DMS79 (cell line): ENCODE results near the gene TNFRSF25.
A peak's percentile ranks its signal among the peaks of the same experiment; 100 is the strongest.

Experiments used
- DNase-seq: peaks from one replicate; lab custom pipeline; 2025; lab: John Stamatoyannopoulos, UW

The TNFRSF25 gene

GRCh38 chr1:6487804-6488484 is 22.0 kb upstream of the TNFRSF25 start:
- DNase-seq, result no peak

- peak; percentile 89 for DNase-seq
Observed at GRCh38 chr1:6486433-6487011, 20.5 kb upstream of the TNFRSF25 start.

- no peak for DNase-seq
Observed at GRCh38 chr1:6485168-6486101, 19.5 kb upstream of the TNFRSF25 start.

GRCh38 chr1:6484826-6485167 is 18.8 kb upstream of the TNFRSF25 start:
- DNase-seq, result no peak

- no peak for DNase-seq
Observed at GRCh38 chr1:6483761-6484117, 17.8 kb upstream of the TNFRSF25 start.

- peak; percentile 74 for DNase-seq
Observed at GRCh38 chr1:6483017-6483760, 17.2 kb upstream of the TNFRSF25 start.

GRCh38 chr1:6481820-6482219 is 15.8 kb upstream of the TNFRSF25 start:
- DNase-seq, result no peak

- no peak for DNase-seq
Observed at GRCh38 chr1:6477039-6477820, 11.3 kb upstream of the TNFRSF25 start.

GRCh38 chr1:6476483-6476882 is 10.5 kb upstream of the TNFRSF25 start:
- no peak for DNase-seq

GRCh38 chr1:6475381-6476133 is 9.6 kb upstream of the TNFRSF25 start:
- peak; percentile 34 for DNase-seq

- DNase-seq, result no peak
Observed at GRCh38 chr1:6474815-6475282, 8.9 kb upstream of the TNFRSF25 start.

- peak; percentile 91 for DNase-seq
Observed at GRCh38 chr1:6473974-6474814, 8.2 kb upstream of the TNFRSF25 start.

GRCh38 chr1:6473156-6473555 is 7.2 kb upstream of the TNFRSF25 start:
- DNase-seq, result no peak

GRCh38 chr1:6472391-6472790 is 6.4 kb upstream of the TNFRSF25 start:
- no peak for DNase-seq

- DNase-seq, result no peak
Observed at GRCh38 chr1:6471970-6472368, 6.0 kb upstream of the TNFRSF25 start.

- no peak for DNase-seq
Observed at GRCh38 chr1:6471086-6471969, 5.4 kb upstream of the TNFRSF25 start.

GRCh38 chr1:6470132-6471085 is 4.4 kb upstream of the TNFRSF25 start:
- no peak for DNase-seq
